HepG2 (cell line): ENCODE measurements around the gene OR8G5. TPM values are rescaled to one million over a fixed set of nuclear protein-coding genes. Genes with fewer than 3 reads are reported as not detected.

Source experiments
- ATAC-seq: fragments of 200-7000 bp; cut with Tn5 transposase; 3 replicates; pipeline ENCODE4 v1.9.1; 2020; ENCODE audit warnings: mild to moderate bottlenecking, moderate library complexity
- BruUV-seq: library from RNA; stranded (reverse); fragments of 400-500 nt; replicated peaks from 2 replicates; lab custom pipeline; 2021; lab: Mats Ljungman, UMichigan
- CTCF ChIA-PET: fragments of 300-600 bp; formaldehyde crosslinking; extraction: SDS; loops from one replicate; lab custom pipeline; 2021; ENCODE audit warnings: low total read pairs, inconsistent platforms, low intra/inter-chr PET ratio; lab: Yijun Ruan, JAX
- POLR2A ChIA-PET: fragments of 350-600 bp; sonication (Branson Sonifier 250); formaldehyde crosslinking; loops from one replicate; lab custom pipeline; 2020; ENCODE audit warnings: antibody characterized with exemption, inconsistent platforms; lab: Yijun Ruan, JAX
- DNase-seq: peaks from one replicate; pipeline ENCODE4 v3.0.0-alpha.2; 2015; ENCODE audit warnings: low spot score
- FAIRE-seq: peaks from 3 replicates; lab custom pipeline; 2011; peaks lifted over from hg19 to GRCh38; lab: Jason Lieb, UNC
- H2AFZ ChIP-seq: one replicate; pipeline ENCODE4 v1.6.1; 2011; ENCODE audit warnings: low read length, inconsistent platforms
- H3K27ac ChIP-seq: fragments of 300-600 bp; 3 replicates; pipeline ENCODE4 v1.8.0; 2011; ENCODE audit warnings: mixed run types, mild to moderate bottlenecking, mixed read lengths, low read length, inconsistent platforms; ENCODE audit not compliant: insufficient read depth; ENCODE audit errors: extremely low read length
- H3K27me3 ChIP-seq, 2 experiments: fragments of 200-600 bp in 1 of 2; 2 replicates in 1 of 2; 3 replicates in 1 of 2; pipeline versions ENCODE4 v1.6.0 to v1.8.0; 2011; ENCODE audit warnings: low read length in 2 of 2, mild to moderate bottlenecking in 2 of 2, moderate library complexity in 2 of 2, inconsistent platforms in 1 of 2; ENCODE audit not compliant: insufficient read depth in 2 of 2, control insufficient read depth in 1 of 2
- H3K36me3 ChIP-seq, 2 experiments: fragments of 200-600 bp in 1 of 2; replicated peaks in 1 of 2; 2 replicates in 1 of 2; 3 replicates in 1 of 2; pipeline versions ENCODE4 v1.5.1 to v1.8.0; 2011; ENCODE audit warnings: low read length in 2 of 2, inconsistent platforms in 1 of 2; ENCODE audit not compliant: insufficient read depth in 2 of 2, control insufficient read depth in 1 of 2
- H3K4me1 ChIP-seq: 2 replicates; pipeline ENCODE4 v1.5.1; 2012; ENCODE audit warnings: low read length, inconsistent platforms; ENCODE audit not compliant: insufficient read depth
- H3K4me2 ChIP-seq: 2 replicates; pipeline ENCODE4 v1.6.0; 2011; ENCODE audit warnings: low read depth, low read length, inconsistent platforms
- H3K4me3 ChIP-seq, 3 experiments: fragments of 200-600 bp in 1 of 3; sonication (generic), shearing (Covaris generic) in 1 of 3; replicated peaks in 1 of 3; 2 replicates each; pipeline ENCODE4 v1.5.1; 2011 to 2016; ENCODE audit warnings: low read length in 3 of 3, inconsistent platforms in 2 of 3, low read depth in 2 of 3, mild to moderate bottlenecking in 2 of 3, control low read depth in 1 of 3, mixed read lengths in 1 of 3; ENCODE audit not compliant: insufficient read depth in 1 of 3
- H3K79me2 ChIP-seq: one replicate; pipeline ENCODE4 v1.6.1; 2011; ENCODE audit warnings: low read length, inconsistent platforms; ENCODE audit not compliant: insufficient read depth
- H3K9ac ChIP-seq: 2 replicates; pipeline ENCODE4 v1.6.0; 2011; ENCODE audit warnings: mild to moderate bottlenecking, low read depth, low read length, inconsistent platforms; ENCODE audit not compliant: insufficient read depth
- H3K9me3 ChIP-seq: 2 replicates; pipeline ENCODE4 v1.5.1; 2012; ENCODE audit warnings: mild to moderate bottlenecking, low read length
- H4K20me1 ChIP-seq: 2 replicates; pipeline ENCODE4 v1.6.0; 2011; ENCODE audit warnings: inconsistent platforms, mild to moderate bottlenecking, low read length, moderate library complexity; ENCODE audit not compliant: insufficient read depth
- FOXC1 ChIP-seq: sonication (generic); formaldehyde crosslinking; IDR thresholded peaks from 2 replicates; pipeline ENCODE4 v1.8.0; 2022; ENCODE audit warnings: mild to moderate bottlenecking, missing genetic modification reagents, borderline replicate concordance
- MIER3 ChIP-seq: IDR thresholded peaks from 2 replicates; pipeline ENCODE4 v1.6.1; 2016; ENCODE audit warnings: missing compliant biosample characterization, borderline replicate concordance
- NR1H2 ChIP-seq: sonication (generic); formaldehyde crosslinking; IDR thresholded peaks from 2 replicates; pipeline ENCODE4 v1.8.1; 2022; ENCODE audit warnings: low read depth, missing genetic modification reagents, borderline replicate concordance
- PBX2 ChIP-seq: IDR thresholded peaks from 2 replicates; pipeline ENCODE4 v1.6.1; 2016; ENCODE audit warnings: control low read depth
- POGK ChIP-seq: sonication (generic); formaldehyde crosslinking; conservative IDR thresholded peaks from 2 replicates; pipeline ENCODE4 v1.8.0; 2022; ENCODE audit warnings: mild to moderate bottlenecking, moderate library complexity, missing genetic modification reagents
- PPARG ChIP-seq: conservative IDR thresholded peaks from 2 replicates; pipeline ENCODE4 v1.6.1; 2016; ENCODE audit warnings: missing biosample characterization, missing genetic modification reagents
- SMARCC2 ChIP-seq: fragments of 450-650 bp; IDR thresholded peaks from 2 replicates; pipeline ENCODE4 v1.6.1; 2017; ENCODE audit warnings: antibody characterized with exemption, mild to moderate bottlenecking
- TOPORS ChIP-seq: sonication (generic); formaldehyde crosslinking; IDR thresholded peaks from 2 replicates; pipeline ENCODE4 v1.8.0; 2023; ENCODE audit warnings: mild to moderate bottlenecking, missing genetic modification reagents
- YEATS4 ChIP-seq: sonication (generic); formaldehyde crosslinking; IDR thresholded peaks from 2 replicates; pipeline ENCODE4 v1.4.0; 2020; ENCODE audit warnings: missing genetic modification reagents, borderline replicate concordance
- ZNF160 ChIP-seq: sonication (generic); formaldehyde crosslinking; IDR thresholded peaks from 2 replicates; pipeline ENCODE4 v1.8.0; 2022; ENCODE audit warnings: mild to moderate bottlenecking, inconsistent platforms, missing genetic modification reagents
- ZNF432 ChIP-seq: sonication (generic); formaldehyde crosslinking; IDR thresholded peaks from 2 replicates; pipeline ENCODE4 v1.5.0; 2020; ENCODE audit warnings: missing genetic modification reagents, mild to moderate bottlenecking, borderline replicate concordance
- ZNF460 ChIP-seq: sonication (generic); formaldehyde crosslinking; IDR thresholded peaks from 2 replicates; pipeline ENCODE4 v1.5.1; 2020; ENCODE audit warnings: missing genetic modification reagents, mild to moderate bottlenecking, borderline replicate concordance
- ZNF580 ChIP-seq: IDR thresholded peaks from 2 replicates; pipeline ENCODE4 v1.6.1; 2016; ENCODE audit warnings: low read depth, borderline replicate concordance
- ZNF652 ChIP-seq: IDR thresholded peaks from 2 replicates; pipeline ENCODE4 v1.6.1; 2016; ENCODE audit warnings: low read depth, borderline replicate concordance
- ZNF792 ChIP-seq: IDR thresholded peaks from 2 replicates; pipeline ENCODE4 v1.6.1; 2016
- ZSCAN21 ChIP-seq: sonication (generic); formaldehyde crosslinking; IDR thresholded peaks from 2 replicates; pipeline ENCODE4 v1.8.0; 2022; ENCODE audit warnings: mild to moderate bottlenecking, missing genetic modification reagents, moderate library complexity, borderline replicate concordance
- WGBS: methylation state at CpG from one replicate; pipeline ENCODE4 v1.1.6; 2017; ENCODE audit warnings: low lambda C conversion rate; 5-methylcytosine and 5-hydroxymethylcytosine counted together
- in situ Hi-C: cut with HindIII; loops from 2 replicates; pipeline ENCODE4 v1.10.0; 2017; ENCODE audit warnings: low pct_unique_long_range_greater_than_20kb; ENCODE audit not compliant: extremely low pct_ligation_motif_present
- intact Hi-C: fragments of 100-400 bp; cut with micrococcal nuclease; formaldehyde crosslinking; loops from one replicate; pipeline ENCODE4 v1.10.0; 2022; ENCODE audit not compliant: unreplicated experiment
- polyA plus RNA-seq, 8 experiments: library from polyadenylated mRNA; depleted of rRNA in 3 of 8; stranded (reverse) in 7 of 8; unstranded in 1 of 8; fragments of >200 nt; fragmentation: Illumina TruSeq in 4 of 8; extraction: Trizol in 4 of 8; gene quantifications; 2 replicates each; pipeline versions ENCODE4 v1.2.1 to v1.2.3, GENCODE V29; 2011 to 2016; ENCODE audit warnings: low read depth in 4 of 8, missing spikeins in 1 of 8, mixed read lengths in 1 of 8; ENCODE audit not compliant: insufficient read depth in 1 of 8
- total RNA-seq, 5 experiments: library from RNA; depleted of rRNA; stranded (reverse); fragments of >200 nt; fragmentation: Illumina TruSeq; extraction: Trizol; gene quantifications; 2 replicates each; pipeline ENCODE4 v1.2.3, GENCODE V29; 2016; ENCODE audit warnings: low read depth in 1 of 5

OR8G5 gene
- total and polyA plus RNA-seq, 2 of the 13 experiments (the other 11 are each of a cell fraction or from before 2014, with no cell fraction given): not detected

- no peak within 1 kb of the TSS for H3K27ac ChIP-seq
- TF ChIP-seq ZNF432 (no peak), YEATS4 (no peak), POGK (CRISPR knock-in tag) (no peak), ZNF792 (CRISPR knock-in tag) (no peak), PPARG (CRISPR knock-in tag) (no peak), ZNF652 (CRISPR knock-in tag) (no peak)
- TF ChIP-seq, all 625 proteins: peak for 0
- no peaks in the 10 kb centered on the region for H3K9me3 ChIP-seq
- ATAC-seq: no peak
- no peak within 1 kb of the TSS for H3K4me2 ChIP-seq
- no peaks in the 10 kb centered on the region for H3K4me1 ChIP-seq
- WGBS: 19% methylated on average over 2 of the region's 2 CpGs
- no peaks in the 10 kb centered on the region for H4K20me1 ChIP-seq
- no peak within 1 kb of the TSS for H2AFZ ChIP-seq
- POLR2A ChIA-PET: no interaction called here
- CTCF ChIA-PET: no interaction called here
- DNase-seq: no peak
- no peaks in the 10 kb centered on the region for H3K27me3 ChIP-seq
- in situ Hi-C loops (no loop called here), intact Hi-C loops (no loop called here)
- H3K9ac ChIP-seq: no peak within 1 kb of the TSS
- no peaks in the 10 kb centered on the region for H3K79me2 ChIP-seq
- no peak for FAIRE-seq
- H3K4me3 ChIP-seq: no peak within 1 kb of the TSS
- no TSS peak for BruUV-seq
- no peaks in the 10 kb centered on the region for H3K36me3 ChIP-seq
These were observed 57.7 kb downstream of the OR8G5 start, which contains the start of gene OR8D1 for GRCh38 chr11:124313849-124314248. TSS of gene OR8D1 (minus strand) at chr11:124313949. CDS start at chr11:124310766, 3,183 bp downstream.

GRCh38 chr11:124315052-124315451, 58.9 kb downstream of the OR8G5 start:
- BruUV-seq: no TSS peak
- no peaks in the 10 kb centered on the region for H3K4me1 ChIP-seq
- H2AFZ ChIP-seq: no peak overlapping the region
- FAIRE-seq (no peak), DNase-seq (no peak), ATAC-seq (no peak)
- no peaks in the 10 kb centered on the region for H3K79me2 ChIP-seq
- H3K4me3 ChIP-seq: no peak overlapping the region
- no peak for TF ChIP-seq ZNF580
- TF ChIP-seq TOPORS (CRISPR knock-in tag): no peak
- TF ChIP-seq ZSCAN21 (CRISPR knock-in tag): no peak
- TF ChIP-seq NR1H2: no peak
- TF ChIP-seq ZNF460 (CRISPR knock-in tag): no peak
- no peak for TF ChIP-seq SMARCC2
- no peak for TF ChIP-seq FOXC1 (CRISPR knock-in tag)
- no peak for TF ChIP-seq MIER3 (CRISPR knock-in tag)
- no peak for TF ChIP-seq PBX2
- no peak for TF ChIP-seq ZNF160 (CRISPR knock-in tag)
- H3K4me2 ChIP-seq: no peak overlapping the region
- in situ Hi-C loops: no loop called here
- H3K27ac ChIP-seq: no peak overlapping the region
- H3K36me3 ChIP-seq: no peaks in the 10 kb centered on the region
- POLR2A ChIA-PET: no interaction called here
- no peaks in the 10 kb centered on the region for H3K9me3 ChIP-seq
- 0% methylated on average over 3 of the region's 3 CpGs for WGBS
- intact Hi-C loops: no loop called here
- CTCF ChIA-PET: no interaction called here
- H3K9ac ChIP-seq: no peak overlapping the region
- no peaks in the 10 kb centered on the region for H3K27me3 ChIP-seq
- H4K20me1 ChIP-seq: no peaks in the 10 kb centered on the region
